Osteocyte (in vitro differentiated cells): Measurements from ENCODE around the gene MICU1. TPM values are rescaled to one million over a fixed set of nuclear protein-coding genes. Genes with fewer than 3 reads are reported as not detected.

Experiments used
- DNase-seq: peaks from one replicate; pipeline ENCODE4 v3.0.0; 2021; ENCODE audit warnings: mixed read lengths; ENCODE audit not compliant: unreplicated experiment; ENCODE audit errors: extremely low spot score
- H3K27ac Mint-ChIP-seq: one replicate; pipeline ENCODE4 v1.8.0; 2021; ENCODE audit warnings: mild to moderate bottlenecking, mixed read lengths; ENCODE audit not compliant: unreplicated experiment
- H3K27me3 Mint-ChIP-seq: one replicate; pipeline ENCODE4 v1.8.0; 2021; ENCODE audit warnings: mixed read lengths; ENCODE audit not compliant: unreplicated experiment
- H3K36me3 Mint-ChIP-seq: one replicate; pipeline ENCODE4 v1.8.0; 2021; ENCODE audit warnings: mixed read lengths; ENCODE audit not compliant: unreplicated experiment
- H3K4me1 Mint-ChIP-seq: one replicate; pipeline ENCODE4 v1.8.0; 2021; ENCODE audit warnings: mixed read lengths; ENCODE audit not compliant: unreplicated experiment
- H3K4me3 Mint-ChIP-seq: one replicate; pipeline ENCODE4 v1.8.0; 2021; ENCODE audit warnings: mild to moderate bottlenecking, moderate library complexity, mixed read lengths; ENCODE audit not compliant: unreplicated experiment
- H3K9me3 Mint-ChIP-seq: one replicate; pipeline ENCODE4 v1.8.0; 2021; ENCODE audit warnings: mixed read lengths; ENCODE audit not compliant: unreplicated experiment
- CTCF ChIP-seq: fragments of 200-600 bp; sonication (generic); IDR thresholded peaks from 2 replicates; pipeline ENCODE4 v1.5.0; 2021; ENCODE audit warnings: antibody characterized with exemption, mild to moderate bottlenecking, moderate library complexity
- total RNA-seq: library from RNA; stranded (reverse); gene quantifications from 2 replicates; pipeline ENCODE4 v1.2.1, GENCODE V29; 2021

The MICU1 gene
- total RNA-seq, 1 donor from 2014 or later: 58.9 TPM

DNA sequence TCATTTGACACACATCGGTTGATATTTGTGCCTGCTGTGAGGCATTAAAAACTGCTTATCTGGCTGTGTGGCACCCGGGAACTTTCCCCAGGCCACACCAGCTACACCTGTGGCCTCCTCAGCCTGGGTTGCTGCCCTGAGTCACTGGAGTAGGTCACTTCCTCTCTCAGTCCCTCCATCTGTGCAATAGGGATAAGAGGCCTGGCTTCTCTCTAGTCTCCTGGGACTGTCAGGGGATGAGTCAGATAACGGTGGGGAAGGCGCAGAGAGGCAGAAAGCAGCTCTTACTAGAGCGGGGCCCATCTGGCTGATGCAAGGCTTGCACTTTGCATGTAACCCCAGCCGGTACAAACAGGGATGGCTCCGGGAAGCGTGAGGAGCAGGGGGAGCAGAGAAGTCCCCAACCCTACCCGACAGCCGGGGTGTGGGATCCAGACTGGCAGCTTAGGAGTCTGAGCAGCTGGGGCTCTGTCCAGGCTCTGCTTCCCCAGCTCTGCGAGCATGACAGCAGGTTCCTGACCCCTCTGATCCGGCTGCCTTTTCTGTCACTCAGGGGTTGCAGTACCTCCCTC lies 305.1 kb downstream of the MICU1 start:
- H3K4me3 Mint-ChIP-seq: peak overlapping the region; percentile 19

DNA sequence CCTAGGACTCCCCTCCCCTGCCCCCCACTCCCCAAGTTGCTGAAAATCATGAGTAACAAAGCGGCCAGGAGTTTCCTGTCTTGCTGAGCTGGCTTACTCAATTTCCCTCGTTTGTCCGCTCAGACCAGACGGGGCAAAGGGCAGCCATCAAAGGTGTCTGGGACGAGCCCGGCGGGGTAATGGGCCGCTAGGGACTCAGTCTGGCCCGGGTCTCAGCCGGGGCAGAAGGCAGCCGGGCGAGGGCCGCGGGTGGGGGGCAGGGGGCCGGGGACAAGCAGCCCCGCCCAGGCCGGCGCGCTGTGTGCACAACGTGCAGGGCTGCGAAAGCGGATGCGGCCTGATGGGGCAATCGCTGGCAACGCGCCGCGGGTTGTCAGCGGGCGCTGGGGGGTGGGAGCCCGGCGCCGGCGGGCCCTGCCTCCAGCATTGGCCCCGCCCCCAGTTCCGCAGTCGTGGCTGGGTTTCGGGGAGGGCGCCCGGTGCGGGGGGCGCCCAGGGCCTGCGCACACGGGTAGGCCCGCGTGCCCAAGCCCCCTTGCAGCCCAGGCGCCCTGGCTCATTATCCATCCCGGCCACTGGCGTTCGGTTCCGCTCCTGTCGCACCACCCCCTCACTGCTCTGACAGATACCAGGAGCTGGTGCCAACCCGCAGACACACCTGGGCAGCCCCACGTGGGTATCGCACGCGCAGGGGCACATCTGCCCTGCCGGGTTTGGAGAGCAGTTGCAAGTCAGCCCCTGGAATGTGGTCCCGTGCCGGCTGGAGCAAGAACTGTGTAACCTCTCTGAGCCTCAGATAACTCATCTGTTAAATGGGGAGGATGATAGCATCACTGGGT lies 306.2 kb downstream of the MICU1 start:
- Mint-ChIP-seq H3K4me3 (peak overlapping the region; percentile 38), H3K4me1 (peaks cover 64% of the 10 kb centered on the region), H3K27me3 (no peaks in the 10 kb centered on the region), H3K9me3 (no peaks in the 10 kb centered on the region), H3K27ac (peak overlapping the region; percentile 100), H3K36me3 (no peaks in the 10 kb centered on the region)
- no peak for TF ChIP-seq CTCF
- peak; percentile 94 for DNase-seq

More for the DNA sequence above, 305.1 kb downstream of the MICU1 start:
- peaks cover 68% of the 10 kb centered on the region for H3K4me1 Mint-ChIP-seq
- no peak for TF ChIP-seq CTCF
- no peaks in the 10 kb centered on the region for H3K9me3 Mint-ChIP-seq
- H3K27ac Mint-ChIP-seq: peak overlapping the region; percentile 100
- no peaks in the 10 kb centered on the region for H3K36me3 Mint-ChIP-seq
- DNase-seq: peak; percentile 97
- H3K27me3 Mint-ChIP-seq: no peaks in the 10 kb centered on the region

- Mint-ChIP-seq H3K9me3 (no peaks in the 10 kb centered on the region), H3K4me3 (no peak overlapping the region), H3K27me3 (no peaks in the 10 kb centered on the region), H3K4me1 (peaks cover 60% of the 10 kb centered on the region), H3K36me3 (no peaks in the 10 kb centered on the region), H3K27ac (peak overlapping the region; percentile 84)
- TF ChIP-seq CTCF: no peak
- no peak for DNase-seq
Observed at GRCh38 chr10:72318418-72319262, 307.2 kb downstream of the MICU1 start.

Other genes starting within 250 kb of the MICU1 start
- gene MCU, start 66.1 kb upstream of the MICU1 start, total RNA-seq: 29.4 and 31.4 TPM in 2 replicates